Fibroblast of skin of back (primary cell): ENCODE results near the gene IMMP2L.

Source experiments
- DNase-seq: peaks from one replicate; pipeline ENCODE4 v3.0.0-alpha.2; 2013

IMMP2L gene

GRCh38 chr7:111390000-111390399 is 172.3 kb downstream of the IMMP2L start:
- no peak for DNase-seq

DNA sequence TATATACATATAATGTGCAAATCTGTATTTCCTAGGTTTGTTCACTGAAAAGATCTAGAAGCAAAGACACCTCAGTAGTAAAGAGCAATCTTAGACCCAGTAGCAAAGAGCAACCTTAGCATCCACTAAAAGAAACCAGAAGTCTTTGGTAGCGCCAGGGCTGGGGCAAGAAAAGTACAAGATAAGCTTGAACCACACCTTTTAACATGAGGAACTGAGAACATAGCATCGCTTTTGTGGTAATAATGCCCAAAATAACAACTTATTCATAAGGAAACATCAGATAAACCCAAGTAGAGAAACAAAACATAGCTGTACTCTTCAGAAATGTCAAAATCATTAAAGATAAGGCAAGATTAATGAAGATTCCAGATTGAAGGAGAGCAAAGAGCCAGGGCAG is 173.4 kb downstream of the IMMP2L start:
- DNase-seq, result no peak

- DNase-seq, result no peak
These were observed 174.3 kb downstream of the IMMP2L start for GRCh38 chr7:111388016-111388415.

DNA sequence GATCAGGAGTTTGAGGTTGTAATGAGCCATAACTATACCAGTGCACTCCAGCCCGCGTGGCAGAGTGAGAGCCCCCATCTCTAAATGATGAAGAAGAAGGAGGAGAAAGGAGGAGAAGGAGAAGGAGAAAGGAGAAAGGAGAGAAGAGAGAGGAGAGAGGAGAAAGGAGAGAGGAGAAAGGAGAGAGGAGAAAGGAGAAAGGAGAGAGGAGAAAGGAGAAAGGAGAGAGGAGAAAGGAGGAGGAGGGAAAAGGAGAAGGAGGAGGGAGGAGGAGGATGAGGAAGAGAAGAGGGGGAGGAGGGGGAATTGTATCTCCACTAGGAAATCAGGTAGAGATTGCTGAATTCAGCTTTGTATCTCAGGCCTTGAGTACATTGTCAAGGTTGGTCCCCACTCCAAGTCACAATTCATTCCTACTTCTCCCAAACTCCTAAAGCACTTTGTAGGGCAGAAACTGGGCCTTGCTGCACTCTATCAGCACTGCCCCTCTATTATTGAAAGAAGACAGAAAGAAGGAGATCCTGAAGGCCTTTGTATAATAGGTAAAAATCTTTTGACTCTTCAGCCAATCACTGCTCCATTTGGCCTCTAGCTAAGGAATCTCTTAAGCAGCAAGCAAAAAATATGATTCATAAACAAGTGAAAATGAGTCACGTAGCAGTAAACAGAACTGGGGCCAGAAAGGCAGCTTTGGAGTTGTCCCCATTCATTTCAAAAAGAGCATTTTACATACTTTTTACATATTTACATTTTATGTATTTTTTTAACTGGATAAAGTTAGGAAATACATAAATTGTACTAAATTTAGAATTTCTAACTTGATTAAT is 178.0 kb downstream of the IMMP2L start:
- peak; percentile 43 for DNase-seq

DNA sequence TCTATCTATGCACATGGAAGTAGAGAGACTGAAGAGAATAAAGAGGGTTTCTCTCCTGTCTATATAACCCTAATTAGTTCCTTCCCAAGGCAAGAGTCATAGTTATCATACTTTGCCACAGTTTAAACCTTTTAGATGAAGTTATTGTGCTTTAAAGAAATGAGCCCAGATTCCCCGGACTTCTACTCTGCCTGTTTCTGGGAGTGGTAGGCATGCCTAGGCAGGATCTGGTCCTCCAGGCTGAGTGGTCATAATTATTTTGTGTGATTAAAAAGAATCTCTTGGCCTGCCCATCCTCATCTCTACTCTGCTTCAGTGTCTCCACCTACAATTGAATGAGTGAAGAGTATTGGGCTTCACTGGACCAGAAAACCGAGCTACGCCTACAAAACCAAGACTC is 179.2 kb downstream of the IMMP2L start:
- DNase-seq, result no peak

- DNase-seq, result no peak
These were observed 180.7 kb downstream of the IMMP2L start for GRCh38 chr7:111381590-111381989.

- DNase-seq, result no peak
These were observed 181.3 kb downstream of the IMMP2L start for GRCh38 chr7:111380945-111381344.

- DNase-seq, result no peak
These were observed 188.3 kb downstream of the IMMP2L start for GRCh38 chr7:111374027-111374426.

DNA sequence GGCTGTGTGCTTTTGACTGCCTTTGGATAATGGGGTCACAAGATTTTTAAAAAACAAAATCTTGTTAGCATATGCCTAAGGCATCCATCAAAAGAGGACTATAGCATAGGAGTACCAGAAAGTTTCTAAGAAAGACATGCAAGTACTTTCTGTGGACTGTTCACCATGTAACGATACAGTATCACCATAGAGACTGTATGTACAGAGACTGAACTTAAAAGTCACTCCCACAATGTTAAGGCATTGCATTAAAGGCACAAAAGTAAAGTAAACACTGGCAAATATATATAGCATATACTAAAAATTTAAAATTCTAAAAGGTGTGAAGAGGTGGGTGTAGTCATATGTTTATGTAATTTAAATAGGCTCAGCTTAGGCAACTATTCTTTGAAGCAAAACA is 190.9 kb downstream of the IMMP2L start:
- no peak for DNase-seq

DNA sequence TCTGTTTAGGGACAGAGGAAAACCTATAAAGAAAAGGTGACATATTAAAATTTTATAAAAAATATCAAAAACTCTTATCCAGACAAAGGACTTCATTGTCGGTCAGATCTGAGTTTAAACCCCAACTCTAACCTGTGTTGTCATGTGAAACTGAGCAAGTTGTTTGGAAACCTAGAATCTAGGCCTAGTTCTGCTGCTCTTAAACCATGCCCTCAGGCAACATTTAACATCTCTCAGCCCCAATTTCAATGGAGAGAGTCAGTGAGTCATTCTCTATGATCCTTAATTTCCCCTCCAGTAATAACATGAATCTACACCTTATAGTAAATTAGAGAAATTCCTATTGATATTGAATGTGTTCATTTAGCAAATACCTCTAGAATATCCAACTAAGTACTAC is 192.3 kb downstream of the IMMP2L start:
- DNase-seq, result no peak

GRCh38 chr7:111368381-111369065 is 193.8 kb downstream of the IMMP2L start:
- DNase-seq, result no peak

DNA sequence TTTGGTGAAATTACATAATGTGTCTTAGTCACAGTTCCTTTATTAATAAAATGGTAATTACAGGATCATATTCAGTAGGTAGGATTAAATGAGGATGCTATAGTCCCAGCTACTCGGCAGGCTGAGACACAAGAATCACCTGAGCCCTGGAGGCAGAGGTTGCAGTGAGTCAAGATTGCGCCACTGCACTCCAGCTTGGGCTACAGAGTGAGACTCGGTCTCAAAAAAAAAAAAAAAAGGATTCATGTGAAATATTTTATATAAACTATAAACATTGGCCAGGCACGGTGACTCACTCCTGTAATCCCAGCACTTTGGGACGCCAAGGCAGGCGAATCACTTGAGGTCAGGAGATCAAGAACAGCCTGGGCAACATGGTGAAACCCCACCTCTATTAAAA is 197.9 kb downstream of the IMMP2L start:
- DNase-seq, result peak; percentile 80

DNA sequence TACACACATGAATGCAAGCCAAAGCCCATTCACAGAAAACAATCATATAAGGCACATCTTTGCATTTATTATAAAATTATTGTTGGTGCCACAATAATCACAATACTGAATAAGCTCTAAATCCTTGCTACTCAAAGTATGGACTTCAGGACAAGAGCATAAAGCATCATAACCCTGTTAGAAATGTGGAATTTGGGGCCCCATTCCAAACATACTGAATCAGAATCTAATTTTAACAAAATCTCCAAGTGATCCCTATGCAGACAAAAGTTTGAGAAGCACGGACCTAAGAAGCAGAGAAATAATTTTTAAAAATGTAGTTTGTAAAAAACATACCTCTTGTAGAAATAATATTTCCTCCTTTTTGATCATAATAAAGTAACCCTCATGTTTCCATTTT is 199.2 kb downstream of the IMMP2L start:
- DNase-seq, result peak; percentile 80

DNA sequence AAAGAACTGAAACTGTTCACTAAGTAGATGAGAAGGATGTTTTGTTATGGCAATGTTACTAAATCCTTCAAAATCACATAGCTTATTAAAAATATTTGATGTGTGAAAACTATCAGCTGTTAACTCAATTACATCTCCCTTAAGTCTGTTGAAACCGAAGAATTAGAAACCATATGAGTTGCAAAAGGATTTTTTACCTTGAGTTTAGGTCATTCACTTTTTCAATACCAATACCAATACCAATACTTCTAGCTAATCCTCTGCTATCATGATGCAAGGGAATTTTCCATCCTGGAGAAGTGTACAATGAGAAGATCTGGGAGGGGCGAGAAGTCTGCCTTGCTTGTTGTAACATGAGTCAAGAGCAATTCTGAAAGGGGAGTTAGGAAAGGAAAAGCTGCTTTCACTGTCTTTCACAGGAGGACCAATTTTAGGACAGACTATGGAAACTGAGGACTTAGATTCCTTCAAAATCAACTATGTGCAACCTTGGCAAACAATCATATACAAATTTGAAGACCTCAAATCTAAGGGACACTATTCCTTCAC is 199.7 kb downstream of the IMMP2L start:
- peak; percentile 75 for DNase-seq

- DNase-seq, result no peak
These were observed 203.4 kb downstream of the IMMP2L start for GRCh38 chr7:111358915-111359314.

GRCh38 chr7:111357691-111358090 is 204.6 kb downstream of the IMMP2L start:
- DNase-seq, result peak; percentile 78

DNA sequence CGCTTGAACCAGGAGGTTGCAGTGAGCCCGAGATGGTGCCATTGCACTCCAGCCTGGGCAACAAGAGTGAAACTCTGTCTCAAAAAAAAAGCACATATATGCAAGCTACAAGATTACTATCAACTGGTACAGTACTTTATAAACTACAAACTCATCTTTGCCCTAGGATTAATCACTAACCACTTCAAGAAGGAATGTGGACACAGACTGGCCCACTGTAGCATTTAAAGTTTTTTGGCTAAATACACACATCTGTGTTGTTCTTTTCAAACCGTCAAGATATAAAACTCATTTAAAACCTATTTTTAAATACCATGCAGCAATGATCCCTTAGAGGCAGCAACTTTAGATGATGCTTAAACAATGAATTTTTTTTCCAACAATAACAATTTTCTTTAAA is 205.4 kb downstream of the IMMP2L start:
- DNase-seq, result peak; percentile 36

DNA sequence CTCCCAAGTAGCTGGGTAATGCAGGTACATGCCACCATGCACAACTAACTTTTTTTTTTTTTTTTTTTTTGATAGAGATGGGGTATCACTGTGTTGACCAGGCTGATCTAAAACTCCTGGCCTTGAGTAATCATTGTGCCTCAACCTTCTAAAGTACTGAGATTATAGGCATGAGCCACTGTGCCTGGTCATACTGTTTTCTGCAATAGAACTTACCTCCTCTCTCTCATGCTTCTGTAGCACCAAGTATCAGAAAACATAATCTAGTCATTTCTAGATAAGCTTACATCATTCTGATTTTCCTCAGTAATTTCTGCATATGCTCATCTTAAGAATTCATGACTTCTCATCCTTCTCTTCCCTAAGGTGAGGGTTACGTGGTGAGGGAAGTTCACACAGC is 210.0 kb downstream of the IMMP2L start:
- no peak for DNase-seq

DNA sequence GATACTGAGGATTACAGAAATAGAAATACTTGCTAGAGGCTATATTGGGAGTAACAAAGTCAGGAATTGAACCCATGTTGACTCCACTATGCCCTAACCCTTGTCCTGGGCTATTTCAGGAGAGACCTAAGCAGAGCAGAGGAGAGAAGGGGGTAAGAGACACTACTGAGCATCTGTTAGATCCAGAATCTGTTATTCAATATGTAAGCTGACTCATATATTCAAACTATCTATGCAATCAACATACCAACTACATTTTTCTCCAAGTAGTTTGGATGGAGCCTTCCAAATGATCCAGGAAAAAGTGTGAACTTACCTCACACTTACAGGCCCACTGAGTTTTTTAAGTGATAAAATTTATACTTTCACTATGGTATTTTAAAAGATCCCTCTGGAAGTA is 216.1 kb downstream of the IMMP2L start:
- DNase-seq, result no peak

GRCh38 chr7:111343017-111343416 is 219.3 kb downstream of the IMMP2L start:
- DNase-seq, result no peak

GRCh38 chr7:111339006-111339405 is 223.3 kb downstream of the IMMP2L start:
- no peak for DNase-seq

GRCh38 chr7:111333010-111333409 is 229.3 kb downstream of the IMMP2L start:
- DNase-seq, result no peak

GRCh38 chr7:111330235-111330523 is 232.1 kb downstream of the IMMP2L start:
- no peak for DNase-seq
